Measurements from ENCODE around the gene ERGIC1.
"Not testable (repeated sequence)": the region's sequence is repeated elsewhere in the genome, so short reads cannot be mapped to it uniquely, and the experiment has no call there.

Gene ERGIC1

GRCh38 chr5:172857982-172858381, 23.9 kb downstream of the ERGIC1 start:
- no peaks in the 10 kb centered on the region; the same call in 1 of the 2 replicates for H3K36me3 ChIP-seq (ENCODE audit: control insufficient read depth, insufficient read depth, low read length)
- no peaks in the 10 kb centered on the region for H3K9me3 ChIP-seq (ENCODE audit: control insufficient read depth, insufficient read depth, low read length)
- H3K27ac ChIP-seq (ENCODE audit: low read length), result no peak overlapping the region
- DNase-seq (ENCODE audit: low read depth, low spot score), result no peak
- no CpG with 5 or more reads among the region's 7 CpGs for WGBS (ENCODE audit: insufficient coverage, insufficient read length)
- H3K27me3 ChIP-seq (ENCODE audit: control insufficient read depth, insufficient read depth, low read length), result no peaks in the 10 kb centered on the region
- no peaks in the 10 kb centered on the region; the same call in 1 of the 2 replicates for H3K4me1 ChIP-seq (ENCODE audit: control insufficient read depth, insufficient read depth, low read length)
- no peak overlapping the region for H3K4me3 ChIP-seq (ENCODE audit: low read length)

GRCh38 chr5:172858511-172858989, 24.5 kb downstream of the ERGIC1 start:
- Histone ChIP-seq H3K9me3 (ENCODE audit: control insufficient read depth, insufficient read depth, low read length) (no peaks in the 10 kb centered on the region), H3K4me3 (ENCODE audit: low read length) (no peak overlapping the region), H3K27me3 (ENCODE audit: control insufficient read depth, insufficient read depth, low read length) (no peaks in the 10 kb centered on the region), H3K36me3 (ENCODE audit: control insufficient read depth, insufficient read depth, low read length) (no peaks in the 10 kb centered on the region; the same call in 1 of the 2 replicates), H3K27ac (ENCODE audit: low read length) (no peak overlapping the region), H3K4me1 (ENCODE audit: control insufficient read depth, insufficient read depth, low read length) (no peaks in the 10 kb centered on the region)
- no CpG with 5 or more reads among the region's 12 CpGs for WGBS (ENCODE audit: insufficient coverage, insufficient read length)
- DNase-seq (ENCODE audit: low read depth, low spot score), result no peak

- Histone ChIP-seq H3K9me3 (ENCODE audit: control insufficient read depth, insufficient read depth, low read length) (no peaks in the 10 kb centered on the region), H3K4me1 (ENCODE audit: control insufficient read depth, insufficient read depth, low read length) (no peaks in the 10 kb centered on the region), H3K27me3 (ENCODE audit: control insufficient read depth, insufficient read depth, low read length) (no peaks in the 10 kb centered on the region), H3K36me3 (ENCODE audit: control insufficient read depth, insufficient read depth, low read length) (no peaks in the 10 kb centered on the region; the same call in 1 of the 2 replicates), H3K27ac (ENCODE audit: low read length) (no peak overlapping the region), H3K4me3 (ENCODE audit: low read length) (no peak overlapping the region)
- WGBS (ENCODE audit: insufficient coverage, insufficient read length), result no CpG with 5 or more reads among the region's 15 CpGs
- DNase-seq (ENCODE audit: low read depth, low spot score), result no peak
These were observed 25.1 kb downstream of the ERGIC1 start for GRCh38 chr5:172858990-172859811.

- Histone ChIP-seq H3K27me3 (ENCODE audit: control insufficient read depth, insufficient read depth, low read length) (no peaks in the 10 kb centered on the region), H3K9me3 (ENCODE audit: control insufficient read depth, insufficient read depth, low read length) (no peaks in the 10 kb centered on the region), H3K27ac (ENCODE audit: low read length) (no peak overlapping the region), H3K4me1 (ENCODE audit: control insufficient read depth, insufficient read depth, low read length) (no peaks in the 10 kb centered on the region), H3K36me3 (ENCODE audit: control insufficient read depth, insufficient read depth, low read length) (no peaks in the 10 kb centered on the region; the same call in 1 of the 2 replicates), H3K4me3 (ENCODE audit: low read length) (no peak overlapping the region)
- no CpG with 5 or more reads among the region's 4 CpGs for WGBS (ENCODE audit: insufficient coverage, insufficient read length)
- DNase-seq (ENCODE audit: low read depth, low spot score), result no peak
These were observed 25.9 kb downstream of the ERGIC1 start for GRCh38 chr5:172859966-172860365.

- Histone ChIP-seq H3K4me3 (ENCODE audit: low read length) (no peak overlapping the region), H3K36me3 (ENCODE audit: control insufficient read depth, insufficient read depth, low read length) (no peaks in the 10 kb centered on the region)
- no CpG with 5 or more reads among the region's 24 CpGs for WGBS (ENCODE audit: insufficient coverage, insufficient read length)
These were observed 26.7 kb downstream of the ERGIC1 start for GRCh38 chr5:172860520-172861443.

GRCh38 chr5:172861461-172861860, 27.4 kb downstream of the ERGIC1 start:
- no CpG with 5 or more reads among the region's 5 CpGs for WGBS (ENCODE audit: insufficient coverage, insufficient read length)
- Histone ChIP-seq H3K27ac (ENCODE audit: low read length) (no peak overlapping the region), H3K27me3 (ENCODE audit: control insufficient read depth, insufficient read depth, low read length) (no peaks in the 10 kb centered on the region), H3K9me3 (ENCODE audit: control insufficient read depth, insufficient read depth, low read length) (no peaks in the 10 kb centered on the region), H3K4me3 (ENCODE audit: low read length) (no peak overlapping the region), H3K4me1 (ENCODE audit: control insufficient read depth, insufficient read depth, low read length) (no peaks in the 10 kb centered on the region), H3K36me3 (ENCODE audit: control insufficient read depth, insufficient read depth, low read length) (no peaks in the 10 kb centered on the region)
- DNase-seq (ENCODE audit: low read depth, low spot score), result no peak

More at GRCh38 chr5:172860520-172861443, 26.7 kb downstream of the ERGIC1 start:
- no peaks in the 10 kb centered on the region for H3K27me3 ChIP-seq (ENCODE audit: control insufficient read depth, insufficient read depth, low read length)
- no peaks in the 10 kb centered on the region for H3K4me1 ChIP-seq (ENCODE audit: control insufficient read depth, insufficient read depth, low read length)
- H3K9me3 ChIP-seq (ENCODE audit: control insufficient read depth, insufficient read depth, low read length), result no peaks in the 10 kb centered on the region
- H3K27ac ChIP-seq (ENCODE audit: low read length), result no peak overlapping the region
- no peak for DNase-seq (ENCODE audit: low read depth, low spot score)

- Histone ChIP-seq H3K27me3 (ENCODE audit: control insufficient read depth, insufficient read depth, low read length) (no peaks in the 10 kb centered on the region), H3K9me3 (ENCODE audit: control insufficient read depth, insufficient read depth, low read length) (no peaks in the 10 kb centered on the region), H3K36me3 (ENCODE audit: control insufficient read depth, insufficient read depth, low read length) (no peaks in the 10 kb centered on the region), H3K27ac (ENCODE audit: low read length) (no peak overlapping the region), H3K4me1 (ENCODE audit: control insufficient read depth, insufficient read depth, low read length) (peaks cover 5% of the 10 kb centered on the region), H3K4me3 (ENCODE audit: low read length) (no peak overlapping the region)
- DNase-seq (ENCODE audit: low read depth, low spot score), result no peak
- WGBS (ENCODE audit: insufficient coverage, insufficient read length), result no CpG with 5 or more reads among the region's 5 CpGs
These were observed 28.2 kb downstream of the ERGIC1 start for GRCh38 chr5:172862165-172862801.

- not testable (repeated sequence) for H3K4me1 ChIP-seq (ENCODE audit: control insufficient read depth, insufficient read depth, low read length); H3K36me3 ChIP-seq (ENCODE audit: control insufficient read depth, insufficient read depth, low read length); H3K27me3 ChIP-seq (ENCODE audit: control insufficient read depth, insufficient read depth, low read length); H3K4me3 ChIP-seq (ENCODE audit: low read length); DNase-seq (ENCODE audit: low read depth, low spot score); H3K9me3 ChIP-seq (ENCODE audit: control insufficient read depth, insufficient read depth, low read length); H3K27ac ChIP-seq (ENCODE audit: low read length)
- no CpG with 5 or more reads among the region's 4 CpGs for WGBS (ENCODE audit: insufficient coverage, insufficient read length)
These were observed 30.1 kb downstream of the ERGIC1 start for GRCh38 chr5:172864171-172864570.

GRCh38 chr5:172864747-172865146, 30.7 kb downstream of the ERGIC1 start:
- no CpG with 5 or more reads among the region's 7 CpGs for WGBS (ENCODE audit: insufficient coverage, insufficient read length)
- Histone ChIP-seq H3K27me3 (ENCODE audit: control insufficient read depth, insufficient read depth, low read length) (no peaks in the 10 kb centered on the region), H3K9me3 (ENCODE audit: control insufficient read depth, insufficient read depth, low read length) (no peaks in the 10 kb centered on the region), H3K36me3 (ENCODE audit: control insufficient read depth, insufficient read depth, low read length) (no peaks in the 10 kb centered on the region), H3K4me3 (ENCODE audit: low read length) (no peak overlapping the region), H3K27ac (ENCODE audit: low read length) (no peak overlapping the region), H3K4me1 (ENCODE audit: control insufficient read depth, insufficient read depth, low read length) (peaks cover 5% of the 10 kb centered on the region)
- no peak for DNase-seq (ENCODE audit: low read depth, low spot score)

- no CpG with 5 or more reads among the region's 4 CpGs for WGBS (ENCODE audit: insufficient coverage, insufficient read length)
- Histone ChIP-seq H3K27ac (ENCODE audit: low read length) (no peak overlapping the region), H3K27me3 (ENCODE audit: control insufficient read depth, insufficient read depth, low read length) (no peaks in the 10 kb centered on the region), H3K4me1 (ENCODE audit: control insufficient read depth, insufficient read depth, low read length) (peaks cover 6% of the 10 kb centered on the region), H3K9me3 (ENCODE audit: control insufficient read depth, insufficient read depth, low read length) (no peaks in the 10 kb centered on the region), H3K4me3 (ENCODE audit: low read length) (no peak overlapping the region), H3K36me3 (ENCODE audit: control insufficient read depth, insufficient read depth, low read length) (no peaks in the 10 kb centered on the region)
- DNase-seq (ENCODE audit: low read depth, low spot score), result no peak
These were observed 32.3 kb downstream of the ERGIC1 start for GRCh38 chr5:172866378-172866777.
